Mononuclear cell (primary cell): ENCODE results near the gene MIEF1. TPM values are rescaled to one million over a fixed set of nuclear protein-coding genes. Genes with fewer than 3 reads are reported as not detected.

Experiments used
- H3K27me3 ChIP-seq: 2 replicates; pipeline ENCODE4 v1.6.0; 2011; ENCODE audit warnings: low read length, control low read depth; ENCODE audit not compliant: insufficient read depth
- H3K4me1 ChIP-seq: 2 replicates; pipeline ENCODE4 v1.5.1; 2011; ENCODE audit warnings: mild to moderate bottlenecking, low read length, control low read depth; ENCODE audit not compliant: insufficient read depth
- H3K4me3 ChIP-seq: 2 replicates; pipeline ENCODE4 v1.5.1; 2011; ENCODE audit warnings: mild to moderate bottlenecking, low read length, moderate library complexity
- H3K9me3 ChIP-seq: 2 replicates; pipeline ENCODE4 v1.5.1; 2011; ENCODE audit warnings: low read depth, mild to moderate bottlenecking, control low read depth, low read length
- total RNA-seq: library from RNA; depleted of rRNA; stranded (reverse); fragments of >200 nt; gene quantifications from one replicate; pipeline ENCODE4 v1.2.3, GENCODE V29; 2012

Gene MIEF1
- total RNA-seq, 1 donor: 26.4 TPM

GRCh38 chr22:39524089-39524752 is 22.1 kb downstream of the MIEF1 start:
- H3K9me3 ChIP-seq: no peaks in the 10 kb centered on the region
- peaks cover 82% of the 10 kb centered on the region for H3K4me1 ChIP-seq
- no peak overlapping the region for H3K4me3 ChIP-seq
- H3K27me3 ChIP-seq: no peaks in the 10 kb centered on the region

DNA sequence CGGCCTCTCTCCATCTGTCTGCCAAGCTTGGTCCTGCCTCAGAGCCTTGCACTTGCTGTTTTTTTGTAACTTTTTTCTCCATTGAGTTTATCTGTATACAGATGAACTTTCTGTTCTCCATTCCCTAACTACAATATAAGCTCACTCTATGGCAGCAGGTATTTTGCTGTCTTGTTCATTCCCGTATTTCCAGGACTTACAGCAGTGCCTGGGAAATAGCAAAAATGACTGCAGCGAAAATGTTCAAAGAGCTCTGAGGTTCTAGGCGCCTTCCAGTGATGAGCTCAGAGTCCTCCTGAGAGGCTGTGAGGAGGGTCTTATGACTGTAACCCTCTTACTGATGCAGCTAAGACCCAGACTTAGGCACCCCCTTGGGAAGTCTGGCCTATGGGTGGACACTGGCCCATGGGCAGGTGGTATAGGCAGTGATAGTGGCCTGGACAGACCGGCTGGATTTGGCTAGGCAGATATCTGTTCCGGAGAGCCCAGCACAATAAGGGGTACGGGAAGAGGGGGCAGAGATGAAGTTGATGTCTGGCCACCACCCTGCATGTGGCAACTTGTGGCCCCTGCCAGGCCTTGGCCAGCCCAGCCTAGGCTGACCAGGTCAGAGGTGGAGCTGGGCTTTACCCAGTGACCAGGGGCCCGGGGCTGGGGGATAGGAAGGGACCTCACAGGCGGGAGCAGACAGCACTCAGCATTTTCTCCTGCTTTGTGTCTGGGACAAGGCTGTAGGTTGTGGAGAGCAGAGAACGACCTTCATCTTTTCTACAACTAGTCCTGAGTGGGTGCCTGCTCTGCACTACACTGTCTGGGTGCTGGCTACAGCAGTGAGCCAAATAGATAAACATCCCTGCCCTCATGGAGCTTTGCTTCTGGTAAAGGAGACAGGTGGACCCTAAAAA is 22.9 kb downstream of the MIEF1 start:
- Histone ChIP-seq H3K4me3 (no peak overlapping the region), H3K9me3 (no peaks in the 10 kb centered on the region)

GRCh38 chr22:39525658-39525975 is 23.5 kb downstream of the MIEF1 start:
- Histone ChIP-seq H3K27me3 (no peaks in the 10 kb centered on the region), H3K4me1 (peaks cover 91% of the 10 kb centered on the region), H3K4me3 (no peak overlapping the region), H3K9me3 (no peaks in the 10 kb centered on the region)

More for the DNA sequence above, 22.9 kb downstream of the MIEF1 start:
- no peaks in the 10 kb centered on the region for H3K27me3 ChIP-seq
- H3K4me1 ChIP-seq: peaks cover 85% of the 10 kb centered on the region

- Histone ChIP-seq H3K9me3 (no peaks in the 10 kb centered on the region), H3K27me3 (no peaks in the 10 kb centered on the region), H3K4me1 (peaks cover 96% of the 10 kb centered on the region)
Measured at GRCh38 chr22:39526736-39527171, 24.7 kb downstream of the MIEF1 start.

DNA sequence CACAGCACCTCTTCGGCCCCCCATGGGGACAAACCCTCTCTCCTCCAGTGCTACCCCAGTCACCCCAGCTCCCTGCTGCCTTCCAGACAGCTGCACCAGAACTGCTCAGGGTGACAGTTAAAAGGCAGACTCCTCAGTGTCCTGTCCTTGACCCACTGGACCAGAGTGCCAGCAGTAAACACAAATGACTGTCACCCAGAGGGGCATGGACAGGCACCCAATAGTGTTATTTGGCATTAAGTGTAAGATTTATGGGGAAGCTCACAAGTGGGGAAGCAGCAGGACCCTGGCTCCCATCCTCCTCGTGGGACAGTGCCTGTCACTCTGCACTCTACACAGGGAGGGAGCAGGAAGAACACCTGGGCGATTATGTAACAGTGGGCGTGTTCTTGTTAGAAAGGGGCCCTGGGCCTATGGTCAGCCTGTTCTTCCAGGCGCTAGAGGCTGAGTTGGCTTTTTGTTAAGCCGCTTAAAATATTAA is 25.4 kb downstream of the MIEF1 start:
- H3K9me3 ChIP-seq: no peaks in the 10 kb centered on the region
- H3K27me3 ChIP-seq: no peaks in the 10 kb centered on the region
- peaks cover 92% of the 10 kb centered on the region for H3K4me1 ChIP-seq
- no peak overlapping the region for H3K4me3 ChIP-seq

More at GRCh38 chr22:39526736-39527171, 24.7 kb downstream of the MIEF1 start:
- no peak overlapping the region for H3K4me3 ChIP-seq

DNA sequence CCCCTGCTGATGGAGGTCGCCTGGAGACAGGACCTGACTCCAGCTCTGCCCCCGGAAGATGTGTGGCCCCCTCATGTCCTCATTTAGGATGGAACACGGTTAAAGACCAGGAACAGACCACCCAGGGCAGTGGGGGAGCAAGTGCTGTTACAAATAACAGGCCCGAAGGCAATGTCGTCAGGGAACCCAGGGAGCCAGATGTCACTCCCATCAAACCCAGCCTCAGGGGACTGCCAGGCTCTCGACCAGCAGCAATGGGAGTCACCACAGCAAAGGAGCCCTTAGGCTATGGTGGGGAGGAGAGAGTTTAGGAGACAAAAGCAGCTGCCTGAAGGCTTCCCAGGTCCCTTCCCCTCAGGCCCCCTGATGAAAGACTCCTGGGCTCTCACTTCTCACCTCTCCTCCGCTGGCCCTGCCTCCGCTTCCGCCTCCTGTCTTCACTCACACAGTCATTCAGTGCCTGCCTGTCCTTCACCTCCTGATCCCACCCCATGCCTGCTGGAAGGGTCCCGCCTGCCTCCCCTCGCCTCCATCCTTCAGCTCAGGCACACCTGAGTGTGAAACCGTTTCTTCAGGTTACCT is 26.1 kb downstream of the MIEF1 start:
- no peaks in the 10 kb centered on the region for H3K27me3 ChIP-seq
- H3K4me1 ChIP-seq: peaks cover 86% of the 10 kb centered on the region
- H3K9me3 ChIP-seq: no peaks in the 10 kb centered on the region
- no peak overlapping the region for H3K4me3 ChIP-seq

DNA sequence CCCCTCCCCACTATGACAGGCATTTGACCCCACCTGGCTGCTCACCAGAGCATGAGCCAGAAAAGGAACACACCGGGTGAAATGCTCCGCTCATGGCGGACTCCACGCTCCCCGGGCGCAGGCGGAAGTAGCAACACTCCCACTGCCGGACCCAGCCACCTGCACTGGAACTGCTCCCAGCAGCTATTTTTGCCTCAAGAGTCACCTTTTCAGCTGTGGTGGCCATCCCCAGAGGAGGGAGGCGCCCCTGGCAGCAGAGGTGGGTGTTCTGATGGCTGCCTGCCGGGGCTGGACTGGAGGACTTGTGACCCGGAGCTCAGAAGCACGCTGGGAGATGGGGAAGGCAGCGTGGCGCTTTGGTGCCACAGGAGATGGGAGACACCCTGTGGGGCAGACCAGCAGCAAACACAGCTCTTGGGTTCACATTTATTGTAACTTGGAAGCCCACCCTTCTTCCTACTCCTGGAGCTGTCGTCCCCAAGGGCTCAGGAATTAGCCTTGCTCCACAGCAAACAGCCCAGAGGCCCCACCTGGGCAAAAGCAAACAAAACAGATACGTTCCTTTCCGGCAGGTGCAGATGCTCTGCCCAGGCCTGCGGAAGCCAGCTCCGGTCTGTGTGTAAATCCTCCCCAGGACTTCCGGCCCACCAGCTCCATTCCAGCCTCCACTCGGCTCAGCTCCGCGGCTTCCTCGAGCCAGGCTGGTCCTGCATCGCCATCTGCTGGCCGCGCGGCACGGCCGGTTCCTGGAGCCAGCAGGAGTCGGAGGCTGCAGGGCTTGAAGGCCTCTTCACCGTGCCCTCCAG is 26.8 kb downstream of the MIEF1 start:
- Histone ChIP-seq H3K9me3 (no peaks in the 10 kb centered on the region), H3K4me1 (peaks cover 82% of the 10 kb centered on the region), H3K27me3 (no peaks in the 10 kb centered on the region), H3K4me3 (no peak overlapping the region)

DNA sequence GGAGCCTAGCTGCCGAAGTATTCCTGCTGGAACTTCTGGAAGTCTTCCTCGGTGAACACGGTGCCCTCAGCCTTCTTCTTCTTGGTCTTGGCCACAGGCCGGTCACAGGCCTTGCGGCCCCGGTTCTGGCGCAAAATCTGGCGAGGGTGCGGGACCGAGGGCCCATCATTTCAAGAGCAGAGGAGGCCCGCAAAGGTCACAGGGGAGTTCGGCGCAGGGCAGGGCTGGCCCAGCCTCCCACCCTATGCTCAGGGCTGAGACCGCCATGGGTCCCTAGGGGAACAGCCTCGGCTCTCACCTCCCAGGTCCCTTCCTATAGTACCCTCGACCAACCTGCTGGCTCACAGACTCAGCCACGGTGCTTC is 27.4 kb downstream of the MIEF1 start:
- Histone ChIP-seq H3K4me1 (peaks cover 78% of the 10 kb centered on the region), H3K4me3 (no peak overlapping the region), H3K27me3 (no peaks in the 10 kb centered on the region), H3K9me3 (no peaks in the 10 kb centered on the region)

DNA sequence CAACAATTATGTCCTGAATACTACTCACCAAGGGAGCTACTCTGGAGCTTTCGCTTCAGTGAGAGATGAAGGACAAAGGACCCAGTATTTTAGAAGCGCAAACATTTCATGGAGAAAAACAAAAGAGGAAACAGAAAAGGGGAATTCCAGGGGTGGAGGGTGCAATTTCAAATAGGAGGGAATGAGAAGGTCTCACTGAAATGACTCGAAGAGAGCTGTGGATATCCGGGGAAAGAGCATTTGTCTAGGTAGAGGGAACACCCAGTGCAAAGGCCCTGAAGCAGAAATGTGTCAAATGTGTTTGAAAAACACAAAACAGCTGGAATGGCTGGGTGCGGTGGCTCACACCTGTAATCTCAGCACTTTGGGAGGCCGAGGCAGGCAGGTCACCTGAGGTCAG is 28.0 kb downstream of the MIEF1 start:
- no peaks in the 10 kb centered on the region for H3K27me3 ChIP-seq
- H3K4me3 ChIP-seq: no peak overlapping the region
- peaks cover 80% of the 10 kb centered on the region for H3K4me1 ChIP-seq
- H3K9me3 ChIP-seq: no peaks in the 10 kb centered on the region

DNA sequence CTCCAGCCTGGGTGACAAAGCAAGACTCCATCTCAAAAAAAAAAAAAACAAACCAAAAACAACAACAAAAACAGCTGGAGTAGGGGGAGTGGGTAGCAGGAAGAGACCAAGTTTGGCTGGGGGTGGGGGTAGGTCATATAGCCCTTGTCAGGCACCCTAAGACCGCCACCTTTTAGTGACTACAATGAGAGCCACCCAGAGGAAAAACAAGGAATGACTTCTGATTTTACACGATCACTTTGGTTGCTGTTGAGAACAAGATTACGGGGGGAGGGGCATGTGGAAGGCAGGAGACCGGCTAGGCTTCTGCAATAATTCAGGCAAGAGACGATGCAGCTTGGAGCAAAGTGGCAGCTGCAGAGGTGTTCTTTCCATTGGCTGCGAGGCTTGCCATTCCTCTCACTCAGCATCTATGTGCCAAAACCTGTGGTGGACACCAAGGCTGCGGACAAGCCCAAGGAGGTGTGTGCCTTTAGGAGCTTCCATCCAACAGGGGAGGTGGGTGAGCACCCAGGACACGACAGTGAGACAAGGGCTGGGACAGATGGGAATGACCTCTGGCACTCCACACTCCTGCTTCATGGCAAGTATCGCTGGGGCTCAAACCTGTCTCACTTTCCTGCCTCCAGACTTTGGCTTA is 28.7 kb downstream of the MIEF1 start:
- H3K4me3 ChIP-seq: no peak overlapping the region
- H3K9me3 ChIP-seq: no peaks in the 10 kb centered on the region
- H3K27me3 ChIP-seq: no peaks in the 10 kb centered on the region
- H3K4me1 ChIP-seq: peaks cover 74% of the 10 kb centered on the region

GRCh38 chr22:39532215-39533073 is 30.4 kb downstream of the MIEF1 start, which contains the start of gene RPS19BP1:
Gene RPS19BP1, minus strand, starts transcription at chr22:39532748. Its CDS starts 10 bp downstream, at chr22:39532738.
- Histone ChIP-seq H3K4me1 (peaks cover 57% of the 10 kb centered on the region), H3K4me3 (peak within 1 kb of the TSS; percentile 87)

DNA sequence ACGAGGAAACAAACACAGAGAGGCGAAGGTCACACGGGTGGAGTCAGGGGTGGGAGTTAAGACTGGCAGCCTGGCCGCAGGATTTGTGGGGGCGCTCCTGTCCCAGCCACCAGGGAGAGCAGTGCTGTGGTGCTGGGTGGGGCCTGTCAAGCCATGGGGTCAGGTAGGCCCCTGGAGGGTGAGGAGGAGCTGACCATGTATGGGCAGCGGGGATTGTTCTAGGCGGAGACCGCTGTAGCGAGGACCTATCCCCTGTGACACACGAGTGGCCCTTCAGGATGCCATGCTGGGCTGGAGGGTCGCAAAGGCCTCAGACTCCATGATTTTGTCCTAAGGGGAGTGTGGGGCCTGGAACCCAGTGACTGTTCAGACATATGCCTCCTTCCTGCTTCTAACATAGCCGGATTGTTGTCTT is 32.0 kb downstream of the MIEF1 start:
- H3K4me1 ChIP-seq: peaks cover 41% of the 10 kb centered on the region
- no peaks in the 10 kb centered on the region for H3K27me3 ChIP-seq
- H3K4me3 ChIP-seq: no peak overlapping the region
- no peaks in the 10 kb centered on the region for H3K9me3 ChIP-seq

More at GRCh38 chr22:39532215-39533073, 30.4 kb downstream of the MIEF1 start, which contains the start of gene RPS19BP1:
- Histone ChIP-seq H3K9me3 (no peaks in the 10 kb centered on the region), H3K27me3 (no peaks in the 10 kb centered on the region)

GRCh38 chr22:39534591-39535356 is 32.7 kb downstream of the MIEF1 start:
- Histone ChIP-seq H3K4me3 (no peak overlapping the region), H3K9me3 (no peaks in the 10 kb centered on the region), H3K4me1 (peaks cover 34% of the 10 kb centered on the region), H3K27me3 (no peaks in the 10 kb centered on the region)
